HG03565 (cell line): ENCODE data around the gene DBX1.

Experiments
- ATAC-seq: cut with Tn5 transposase; IDR thresholded peaks from one replicate; pipeline ENCODE4 v1.9.1; 2021; ENCODE audit warnings: mild to moderate bottlenecking, moderate library complexity; ENCODE audit not compliant: unreplicated experiment

Gene DBX1

DNA sequence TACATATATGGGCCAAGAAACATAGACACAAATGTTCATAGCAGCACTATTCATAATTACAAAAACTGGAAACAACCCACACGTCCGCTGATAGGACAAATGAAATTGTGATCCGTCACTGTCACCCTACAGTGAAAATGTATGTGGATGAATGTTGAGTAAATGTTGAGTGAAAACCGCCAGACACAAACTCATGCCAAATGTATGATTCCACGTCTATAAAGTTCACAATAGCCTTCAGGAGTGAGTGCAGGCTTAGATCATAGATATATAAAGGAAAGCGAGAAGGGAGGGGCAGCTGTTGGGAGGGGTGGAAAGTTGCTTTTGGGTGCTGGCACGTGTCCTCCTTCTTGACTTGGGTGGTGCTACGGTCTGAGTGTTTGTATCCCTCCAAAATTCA lies 33.6 kb downstream of the DBX1 start:
- ATAC-seq, result no peak

DNA sequence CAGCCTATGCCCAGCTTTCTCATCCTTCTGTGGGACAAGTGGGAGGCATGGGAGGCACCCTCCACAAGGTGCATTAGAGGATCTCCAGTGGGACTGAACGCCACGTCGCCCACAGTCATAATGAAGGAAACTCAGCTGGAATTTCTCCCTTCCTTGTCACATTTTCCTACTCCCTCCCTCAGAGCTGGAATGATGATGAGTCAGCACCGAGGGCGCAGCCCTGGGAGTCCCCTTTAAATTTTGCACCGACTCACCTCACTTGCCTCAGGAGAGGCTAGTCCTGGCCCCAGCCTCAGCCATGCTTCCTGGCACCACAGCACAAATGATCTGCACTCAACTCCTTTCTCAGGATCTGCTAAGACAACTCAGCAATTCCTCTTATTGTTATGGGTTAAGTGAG lies 34.3 kb downstream of the DBX1 start:
- ATAC-seq, result no peak

DNA sequence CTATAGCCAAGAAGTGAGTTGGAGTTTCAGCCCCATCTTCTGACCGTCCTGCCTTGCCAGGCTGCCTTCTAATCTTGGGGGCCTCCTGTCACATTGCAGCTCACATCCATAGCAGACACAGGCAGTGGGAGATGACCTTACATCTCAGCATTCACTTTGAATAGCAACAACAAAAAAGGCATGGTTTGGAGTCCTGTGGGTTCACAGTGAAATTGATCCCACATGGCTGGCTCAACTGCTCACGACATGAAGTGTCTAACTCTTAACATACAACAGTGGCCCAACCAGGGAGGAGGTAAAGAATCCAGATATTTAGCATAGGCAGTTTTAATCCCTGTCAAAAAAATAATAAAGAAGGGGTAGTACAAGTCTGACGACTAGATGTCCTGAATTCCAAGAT lies 38.1 kb downstream of the DBX1 start:
- ATAC-seq, result no peak

DNA sequence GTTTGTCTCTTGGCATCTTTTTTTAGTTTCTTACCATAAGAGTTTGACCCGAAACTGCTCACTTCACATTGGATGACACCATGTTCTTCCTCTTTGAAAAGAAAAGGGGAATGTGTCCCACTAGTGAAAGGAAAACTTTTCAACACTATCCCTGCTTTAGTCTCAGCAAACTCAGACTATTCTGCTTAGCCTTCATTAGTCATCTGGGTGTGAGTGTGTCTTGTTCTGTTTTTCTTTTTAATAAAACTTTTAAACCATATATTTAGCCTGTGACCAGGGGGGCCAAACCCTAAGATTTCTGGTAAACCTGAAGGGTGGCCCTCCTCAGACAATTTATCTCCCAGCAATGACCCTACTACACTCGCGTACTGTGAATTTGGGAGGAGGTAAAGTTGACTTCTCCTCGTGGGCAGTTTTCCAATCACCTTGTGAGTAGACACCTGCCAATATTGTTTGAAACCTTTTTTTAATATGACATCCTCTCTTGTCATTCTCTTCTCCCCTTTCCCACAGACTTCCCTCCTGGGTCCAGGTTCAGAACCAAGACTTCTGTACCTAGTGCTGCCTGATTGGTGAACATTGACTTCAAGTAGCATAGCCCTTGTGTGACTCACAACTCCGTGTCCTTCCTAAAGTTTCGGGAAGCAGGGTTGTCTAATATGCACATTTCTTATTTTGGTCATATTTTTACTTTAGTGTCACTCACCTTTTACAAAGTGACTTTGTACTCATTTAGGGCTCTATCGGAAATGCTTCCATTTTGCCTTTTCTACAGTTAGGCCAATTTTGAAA lies 39.9 kb downstream of the DBX1 start:
- no peak for ATAC-seq

DNA sequence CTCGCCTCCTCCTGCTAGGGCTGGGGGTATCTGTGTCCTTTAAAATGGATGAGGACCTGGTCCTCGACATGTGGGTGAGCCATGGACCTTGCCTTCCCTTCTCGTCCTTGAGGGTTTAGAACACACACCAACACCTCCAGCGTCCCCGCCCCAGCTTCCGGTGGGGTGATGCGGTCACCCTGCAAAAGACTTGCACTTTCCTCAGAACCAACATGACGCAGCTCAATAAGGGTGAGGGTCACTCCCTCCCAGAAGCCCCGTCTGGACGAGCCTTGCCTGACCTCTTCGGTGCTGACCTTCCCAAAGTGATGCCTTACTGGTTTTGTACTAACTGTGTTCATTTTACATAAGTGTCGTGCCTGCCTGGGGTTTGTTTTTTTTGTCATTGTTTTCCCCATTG lies 41.0 kb downstream of the DBX1 start:
- ATAC-seq, result no peak

DNA sequence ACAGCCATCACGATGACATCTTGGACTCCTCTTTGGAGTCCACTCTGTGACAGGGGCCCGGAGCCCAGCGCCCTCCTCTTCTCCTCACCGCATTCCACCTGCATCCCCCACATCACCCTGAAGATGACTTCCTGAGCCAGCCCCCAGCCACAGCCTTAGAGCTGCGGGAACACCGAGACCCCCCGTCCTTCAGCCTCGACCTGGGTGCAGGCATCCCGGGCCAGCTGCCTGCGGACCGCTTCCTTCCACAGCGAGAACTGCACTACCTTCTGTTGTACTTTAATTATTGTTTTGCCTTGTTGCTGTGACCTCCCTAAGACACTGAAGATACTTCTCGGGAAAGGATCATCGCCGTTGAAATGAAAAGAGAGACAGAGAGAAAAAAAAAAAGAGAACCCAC lies 42.1 kb downstream of the DBX1 start:
- no peak for ATAC-seq

DNA sequence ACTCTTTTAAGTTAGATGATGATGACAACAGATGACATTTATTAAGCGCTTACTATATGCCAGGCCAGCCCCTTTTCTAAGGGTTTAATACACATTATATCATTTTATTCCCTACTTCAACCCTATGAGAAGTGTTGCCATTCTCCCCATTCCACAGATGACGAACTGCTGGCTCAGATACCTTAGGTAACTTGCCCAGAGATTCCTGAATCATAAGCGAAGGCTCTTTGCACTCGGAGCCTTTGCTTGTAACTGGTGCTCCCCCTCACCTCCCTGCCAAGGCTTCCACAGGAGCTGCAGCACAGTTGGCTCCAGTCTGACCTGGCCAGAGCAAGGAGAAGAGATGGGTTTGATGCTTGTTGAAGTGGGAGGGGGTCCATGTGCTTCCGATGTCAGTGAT lies 43.0 kb downstream of the DBX1 start:
- ATAC-seq, result no peak

DNA sequence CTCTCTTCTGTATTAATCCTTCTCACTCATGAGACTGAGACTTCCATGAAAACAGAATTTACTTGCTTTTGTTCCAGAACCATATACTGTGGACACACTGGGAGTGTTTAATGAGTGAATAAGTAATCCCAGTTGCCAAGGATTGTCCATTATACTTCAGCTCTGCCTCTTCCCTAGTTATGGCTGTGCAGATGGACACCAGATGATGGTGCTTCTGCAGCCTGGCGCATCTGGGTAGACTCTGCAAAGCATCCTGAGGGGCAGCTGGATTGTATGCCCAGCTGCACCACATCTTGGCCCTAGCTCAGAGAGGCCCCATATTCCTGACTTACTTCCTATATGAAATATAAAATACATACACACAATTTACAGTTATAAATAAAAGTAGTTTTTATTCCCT lies 43.5 kb downstream of the DBX1 start:
- no peak for ATAC-seq

DNA sequence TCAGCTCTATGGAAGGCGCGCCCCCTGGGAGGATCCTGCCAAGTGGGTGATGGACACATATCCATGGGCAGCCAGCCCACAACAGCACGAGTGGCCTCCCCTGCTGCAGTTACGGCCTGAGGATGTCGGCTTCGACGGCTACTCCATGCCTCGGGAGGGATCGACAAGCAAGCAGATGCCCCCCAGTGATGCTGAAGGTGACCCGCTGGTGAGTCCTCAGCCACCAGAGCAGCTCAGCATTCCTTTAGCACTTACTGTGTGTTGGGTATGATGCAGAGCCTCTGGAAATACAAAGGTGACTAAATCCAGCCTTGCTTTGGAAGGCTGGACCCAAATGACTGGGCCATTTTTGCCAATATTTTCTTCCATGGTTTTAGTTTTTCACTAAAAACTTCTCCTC lies 45.7 kb downstream of the DBX1 start:
- no peak for ATAC-seq

DNA sequence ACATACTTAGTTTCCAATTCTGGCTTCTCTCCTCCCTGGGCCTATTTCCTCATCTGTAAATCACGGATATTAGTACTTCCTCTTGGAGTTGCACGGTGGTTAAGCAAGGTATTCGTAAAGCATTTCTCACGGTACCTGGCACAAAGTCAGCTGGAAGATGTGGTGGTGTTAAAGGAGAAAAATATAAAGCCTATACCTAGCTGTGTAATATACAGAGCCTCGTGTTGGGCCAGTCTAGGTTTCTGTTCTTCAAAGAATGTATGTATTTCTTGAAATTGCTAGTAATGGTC lies 47.2 kb downstream of the DBX1 start:
- no peak for ATAC-seq

DNA sequence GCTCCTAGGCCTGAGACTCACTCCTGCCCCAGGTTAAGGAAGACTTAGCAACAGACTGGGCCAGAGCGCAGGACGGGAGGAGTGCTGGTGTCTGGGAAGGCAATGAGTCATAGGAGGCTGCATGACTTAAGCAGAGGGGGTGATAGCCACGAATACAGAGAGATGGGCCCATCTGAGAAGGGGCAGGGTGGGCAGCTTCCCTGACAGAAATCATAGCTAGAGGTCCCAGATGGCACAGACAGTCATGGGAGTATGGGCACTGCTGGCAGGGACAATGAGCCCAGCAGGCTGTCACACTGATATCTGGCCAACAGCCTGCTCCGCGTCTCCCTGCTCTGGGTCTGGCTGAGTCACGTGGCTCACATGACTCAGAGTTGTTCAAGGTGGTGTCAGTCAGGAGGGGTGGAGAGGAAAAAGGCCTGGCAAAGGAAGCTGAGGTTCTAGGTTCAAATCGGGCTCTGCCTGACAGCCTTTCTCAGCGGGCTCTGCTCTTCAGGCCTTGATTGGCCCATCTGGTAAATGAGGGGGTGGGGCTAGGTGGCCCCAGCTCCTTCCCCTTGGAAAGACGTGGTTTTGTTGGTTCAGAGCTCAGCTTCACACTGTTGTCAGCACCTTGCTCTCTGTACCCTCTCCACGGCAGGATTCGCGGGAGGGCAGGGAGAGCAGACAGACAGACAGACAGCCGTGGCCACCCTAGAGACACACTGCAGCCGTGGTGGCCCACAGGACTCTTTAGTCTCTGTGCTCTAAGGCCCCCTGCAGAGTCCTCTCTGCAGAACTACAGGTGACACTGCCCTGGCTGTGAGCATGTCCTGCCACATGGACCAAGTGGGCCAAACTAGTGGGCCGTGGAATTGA lies 47.8 kb downstream of the DBX1 start:
- ATAC-seq, result no peak

DNA sequence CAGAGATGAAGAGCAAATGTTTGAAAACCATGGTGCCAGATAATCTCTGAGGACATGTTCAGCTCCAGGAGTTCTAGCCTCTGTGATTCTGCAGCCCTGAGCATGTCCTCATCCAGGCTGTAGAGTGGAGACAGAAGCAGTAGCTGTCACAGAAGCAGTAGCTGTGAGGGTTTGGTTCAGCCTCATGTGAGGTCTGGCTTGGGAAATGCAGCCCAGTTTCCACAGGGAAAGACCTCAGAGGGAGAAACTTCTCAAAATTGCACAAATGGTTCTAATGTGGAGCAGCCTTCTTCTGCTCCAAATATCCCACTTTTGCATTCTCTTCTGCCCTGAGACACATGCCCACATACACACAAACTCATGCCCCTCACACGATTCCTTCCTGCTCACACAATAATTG lies 48.4 kb downstream of the DBX1 start:
- no peak for ATAC-seq

DNA sequence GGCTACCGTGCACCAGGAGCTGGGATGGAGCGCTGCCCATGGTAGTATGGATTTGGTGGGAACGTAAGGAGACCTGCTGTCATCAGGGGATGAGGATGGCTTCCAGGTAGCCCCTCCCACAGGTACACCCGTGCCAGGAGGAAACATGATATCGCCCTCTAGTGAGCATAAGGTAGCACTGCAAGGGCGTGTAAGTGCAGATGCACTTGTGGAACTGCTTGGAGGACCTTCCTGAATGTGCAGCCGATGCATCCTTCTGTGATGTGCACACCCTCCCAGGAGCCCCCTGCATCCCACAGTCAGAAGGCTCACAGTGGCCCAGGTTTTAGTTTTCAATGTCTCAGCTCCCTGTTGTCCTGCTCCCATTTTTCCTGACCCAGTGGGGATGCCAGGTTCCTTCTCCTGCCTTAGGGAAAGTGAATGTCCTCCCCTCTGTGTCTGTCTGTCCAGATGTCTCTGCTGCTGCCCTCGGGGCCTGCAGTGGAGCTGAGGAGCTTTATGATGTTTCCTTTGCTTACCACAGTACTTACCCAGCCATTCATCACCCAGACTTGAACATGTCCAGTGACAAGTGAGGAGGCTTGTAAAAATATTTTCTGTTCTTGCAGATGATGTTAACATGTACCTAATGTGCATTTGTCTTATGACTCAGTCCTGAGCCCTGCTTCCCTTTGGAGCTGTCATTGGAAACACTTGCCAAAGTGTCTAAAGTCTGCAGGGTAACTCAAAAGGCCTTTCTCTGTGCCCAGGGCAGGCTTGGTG lies 49.2 kb downstream of the DBX1 start:
- ATAC-seq, result peak; percentile 87

DNA sequence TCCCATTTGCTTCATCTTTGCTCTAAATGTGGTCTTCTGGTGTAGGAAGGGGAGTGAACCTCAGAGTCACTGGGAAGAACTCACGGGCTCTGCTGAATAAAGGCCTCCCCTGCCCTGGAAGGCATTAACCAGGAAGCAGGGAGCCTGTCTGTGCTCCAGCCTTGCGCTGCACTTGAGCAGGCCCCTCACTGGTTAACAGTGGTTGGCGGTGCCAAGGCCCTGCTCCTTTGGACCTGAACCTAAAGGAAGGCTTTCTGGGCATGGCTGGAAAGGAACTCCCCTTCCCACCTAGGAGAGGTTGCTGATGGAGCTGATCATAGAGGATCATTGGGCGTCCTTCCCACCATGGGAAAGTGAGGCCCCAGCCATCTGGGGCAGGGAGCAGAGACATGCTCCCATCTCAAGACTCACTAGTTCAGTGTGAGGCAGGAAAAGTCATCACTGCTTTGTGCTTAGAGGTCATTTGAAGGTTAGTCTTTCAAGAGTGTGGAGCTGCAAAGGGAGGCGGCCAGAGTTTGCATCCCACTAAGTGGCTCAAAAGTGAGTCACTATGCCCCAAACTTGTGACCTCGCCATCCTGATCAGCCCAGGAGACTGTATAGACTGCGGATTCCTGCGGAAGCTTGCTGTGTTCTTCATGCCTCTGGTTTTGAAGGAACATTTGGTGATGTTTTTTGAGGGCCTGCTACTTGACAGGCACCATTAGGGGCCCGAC lies 50.4 kb downstream of the DBX1 start:
- ATAC-seq, result no peak
